NCI-H2171 (cell line): Measurements from ENCODE around the gene ICAM4.
A peak's percentile ranks its signal among the peaks of the same experiment; 100 is the strongest.
"Not testable (repeated sequence)": the region's sequence is repeated elsewhere in the genome, so short reads cannot be mapped to it uniquely, and the experiment has no call there.

Source experiments
- DNase-seq: peaks from one replicate; lab custom pipeline; 2025; lab: John Stamatoyannopoulos, UW

ICAM4 gene

GRCh38 chr19:10320602-10321416 lies 34.1 kb downstream of the ICAM4 start:
- DNase-seq = no peak

- no peak for DNase-seq
Observed at GRCh38 chr19:10321417-10321797, 34.7 kb downstream of the ICAM4 start.

GRCh38 chr19:10321874-10322835 lies 35.4 kb downstream of the ICAM4 start:
- DNase-seq = no peak

- no peak for DNase-seq
Observed at GRCh38 chr19:10325732-10326131, 39.0 kb downstream of the ICAM4 start.

GRCh38 chr19:10327793-10328192 lies 41.0 kb downstream of the ICAM4 start:
- DNase-seq = no peak

GRCh38 chr19:10328558-10329429 lies 42.0 kb downstream of the ICAM4 start:
- DNase-seq = no peak

- no peak for DNase-seq
Observed at GRCh38 chr19:10329555-10329954, 42.8 kb downstream of the ICAM4 start.

- no peak for DNase-seq
Observed at GRCh38 chr19:10332158-10332964, 45.6 kb downstream of the ICAM4 start.

GRCh38 chr19:10332965-10333757 lies 46.4 kb downstream of the ICAM4 start, which contains the start of gene RAVER1:
Gene RAVER1 (minus strand): TSS chr19:10333529. CDS start chr19:10333507, 22 bp downstream.
- DNase-seq = peak; percentile 97

- DNase-seq = no peak
Observed at GRCh38 chr19:10333758-10334587, 47.2 kb downstream of the ICAM4 start.

- peak; percentile 70 for DNase-seq
Observed at GRCh38 chr19:10334588-10335351, 48.0 kb downstream of the ICAM4 start.

GRCh38 chr19:10335352-10335985 lies 48.7 kb downstream of the ICAM4 start:
- no peak for DNase-seq

- not testable (repeated sequence) for DNase-seq
Observed at GRCh38 chr19:10336725-10337124, 50.0 kb downstream of the ICAM4 start.
